ENCODE data around the gene TRPC4.

DNA sequence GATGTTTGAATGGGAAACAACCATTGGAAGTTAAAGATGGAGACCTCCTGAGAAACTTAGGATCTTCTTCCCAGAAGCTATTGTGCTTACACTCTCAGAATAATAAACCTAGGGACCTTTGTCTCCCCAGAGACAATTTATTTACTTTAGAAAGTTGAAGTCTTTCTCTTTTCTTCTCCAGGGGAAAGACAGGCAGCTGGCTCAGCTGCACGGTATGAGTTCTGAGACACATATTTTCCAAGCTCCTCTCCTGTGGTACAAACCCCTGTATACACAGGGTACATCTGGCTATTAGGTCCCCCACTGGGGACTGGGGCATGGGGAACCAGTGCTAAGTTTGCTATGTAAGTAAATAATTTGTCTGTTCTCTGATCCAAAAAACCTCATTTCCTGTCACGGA, 203.5 kb downstream of the TRPC4 start:
- TF ChIP-seq POLR2AphosphoS5 (IDR thresholded peaks at IDR 0.05) (no peak), POLR2A (IDR thresholded peaks at IDR 0.05) (no peak)
- TF ChIP-seq, protein P1, sequence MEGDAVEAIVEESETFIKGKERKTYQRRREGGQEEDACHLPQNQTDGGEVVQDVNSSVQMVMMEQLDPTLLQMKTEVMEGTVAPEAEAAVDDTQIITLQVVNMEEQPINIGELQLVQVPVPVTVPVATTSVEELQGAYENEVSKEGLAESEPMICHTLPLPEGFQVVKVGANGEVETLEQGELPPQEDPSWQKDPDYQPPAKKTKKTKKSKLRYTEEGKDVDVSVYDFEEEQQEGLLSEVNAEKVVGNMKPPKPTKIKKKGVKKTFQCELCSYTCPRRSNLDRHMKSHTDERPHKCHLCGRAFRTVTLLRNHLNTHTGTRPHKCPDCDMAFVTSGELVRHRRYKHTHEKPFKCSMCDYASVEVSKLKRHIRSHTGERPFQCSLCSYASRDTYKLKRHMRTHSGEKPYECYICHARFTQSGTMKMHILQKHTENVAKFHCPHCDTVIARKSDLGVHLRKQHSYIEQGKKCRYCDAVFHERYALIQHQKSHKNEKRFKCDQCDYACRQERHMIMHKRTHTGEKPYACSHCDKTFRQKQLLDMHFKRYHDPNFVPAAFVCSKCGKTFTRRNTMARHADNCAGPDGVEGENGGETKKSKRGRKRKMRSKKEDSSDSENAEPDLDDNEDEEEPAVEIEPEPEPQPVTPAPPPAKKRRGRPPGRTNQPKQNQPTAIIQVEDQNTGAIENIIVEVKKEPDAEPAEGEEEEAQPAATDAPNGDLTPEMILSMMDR (IDR thresholded peaks at IDR 0.05 in 8 of 11, conservative IDR thresholded peaks at IDR 0.05 in 3 of 11): no peak

Measured in spleen (tissue), 7 donors.